Measurements from ENCODE around the gene NTM. TPM values are rescaled to one million over a fixed set of nuclear protein-coding genes. Genes with fewer than 3 reads are reported as not detected.

Gene NTM
- total and polyA plus RNA-seq, 12 donors = 0.26 to 11.5 (median 4.0) TPM

GRCh38 chr11:131584785-131585592, 214.6 kb downstream of the NTM start:
- intact Hi-C loops (cut with DNase I) = no loop called here
- H3K27me3 ChIP-seq = no peaks in the 10 kb centered on the region
- no peaks in the 10 kb centered on the region for H3K9me3 ChIP-seq (replicated peaks in 1 of 3)
- DNase-seq = no peak
- WGBS, 4 donors = 68 to 79% (median 71%) methylated on average over 22 to 24 of the region's 24 CpGs
- no peak overlapping the region for H3K4me3 ChIP-seq
- H3K4me1 ChIP-seq (replicated peaks in 1 of 2) = no peaks in the 10 kb centered on the region
- no peak overlapping the region for H3K27ac ChIP-seq
- no peaks in the 10 kb centered on the region for H3K36me3 ChIP-seq (replicated peaks in 1 of 2)
- TF ChIP-seq CTCF (IDR thresholded peaks at IDR 0.05) = no peak
- TF ChIP-seq POLR2A (IDR thresholded peaks at IDR 0.05) = no peak

- Histone ChIP-seq H3K4me3 (no peak overlapping the region), H3K27me3 (no peaks in the 10 kb centered on the region), H3K36me3 (replicated peaks in 1 of 2) (no peaks in the 10 kb centered on the region), H3K27ac (no peak overlapping the region), H3K4me1 (replicated peaks in 1 of 2) (no peaks in the 10 kb centered on the region), H3K9me3 (replicated peaks in 1 of 3) (no peaks in the 10 kb centered on the region)
- 64 to 76% (median 74%) methylated on average over 2 to 3 of the region's 3 CpGs for WGBS, 4 donors
- no peak for TF ChIP-seq CTCF (IDR thresholded peaks at IDR 0.05)
- TF ChIP-seq POLR2A (IDR thresholded peaks at IDR 0.05) = no peak
- intact Hi-C loops (cut with DNase I) = no loop called here
- DNase-seq = peak in 1 of 7 donors; percentile 33
These were observed 217.6 kb downstream of the NTM start for GRCh38 chr11:131588057-131588456.

GRCh38 chr11:131591051-131591461, 220.6 kb downstream of the NTM start:
- Histone ChIP-seq H3K27ac (no peak overlapping the region), H3K36me3 (replicated peaks in 1 of 2) (no peaks in the 10 kb centered on the region), H3K4me3 (no peak overlapping the region), H3K9me3 (replicated peaks in 1 of 3) (no peaks in the 10 kb centered on the region), H3K4me1 (replicated peaks in 1 of 2) (no peaks in the 10 kb centered on the region), H3K27me3 (no peaks in the 10 kb centered on the region)
- WGBS, 4 donors = 58 to 67% (median 63%) methylated on average over 7 of the region's 7 CpGs; no CpG with 5 or more reads in 1 of the 4 donors
- intact Hi-C loops (cut with DNase I) = no loop called here
- peak in 1 of 7 donors; percentile 47 for DNase-seq
- no peak for TF ChIP-seq POLR2A (IDR thresholded peaks at IDR 0.05)
- TF ChIP-seq CTCF (IDR thresholded peaks at IDR 0.05) = no peak

GRCh38 chr11:131592152-131592551, 221.7 kb downstream of the NTM start:
- TF ChIP-seq POLR2A (IDR thresholded peaks at IDR 0.05) = no peak
- TF ChIP-seq CTCF (IDR thresholded peaks at IDR 0.05) = no peak
- no peaks in the 10 kb centered on the region for H3K27me3 ChIP-seq
- intact Hi-C loops (cut with DNase I) = no loop called here
- H3K9me3 ChIP-seq (replicated peaks in 1 of 3) = no peaks in the 10 kb centered on the region
- no peak overlapping the region for H3K4me3 ChIP-seq
- peak in 1 of 7 donors; percentile 4 for DNase-seq
- no peak overlapping the region for H3K27ac ChIP-seq
- 72 to 87% (median 82%) methylated on average over 2 of the region's 2 CpGs for WGBS, 4 donors
- H3K4me1 ChIP-seq (replicated peaks in 1 of 2) = no peaks in the 10 kb centered on the region
- H3K36me3 ChIP-seq (replicated peaks in 1 of 2) = no peaks in the 10 kb centered on the region

Measured in adrenal gland (tissue), 12 donors.